HG03064 (cell line): ENCODE data around the gene CSNK2A2.

ENCODE experiments used
- ATAC-seq: cut with Tn5 transposase; IDR thresholded peaks from one replicate; pipeline ENCODE4 v1.9.1; 2021; ENCODE audit warnings: low read depth; ENCODE audit not compliant: unreplicated experiment

CSNK2A2 gene

DNA sequence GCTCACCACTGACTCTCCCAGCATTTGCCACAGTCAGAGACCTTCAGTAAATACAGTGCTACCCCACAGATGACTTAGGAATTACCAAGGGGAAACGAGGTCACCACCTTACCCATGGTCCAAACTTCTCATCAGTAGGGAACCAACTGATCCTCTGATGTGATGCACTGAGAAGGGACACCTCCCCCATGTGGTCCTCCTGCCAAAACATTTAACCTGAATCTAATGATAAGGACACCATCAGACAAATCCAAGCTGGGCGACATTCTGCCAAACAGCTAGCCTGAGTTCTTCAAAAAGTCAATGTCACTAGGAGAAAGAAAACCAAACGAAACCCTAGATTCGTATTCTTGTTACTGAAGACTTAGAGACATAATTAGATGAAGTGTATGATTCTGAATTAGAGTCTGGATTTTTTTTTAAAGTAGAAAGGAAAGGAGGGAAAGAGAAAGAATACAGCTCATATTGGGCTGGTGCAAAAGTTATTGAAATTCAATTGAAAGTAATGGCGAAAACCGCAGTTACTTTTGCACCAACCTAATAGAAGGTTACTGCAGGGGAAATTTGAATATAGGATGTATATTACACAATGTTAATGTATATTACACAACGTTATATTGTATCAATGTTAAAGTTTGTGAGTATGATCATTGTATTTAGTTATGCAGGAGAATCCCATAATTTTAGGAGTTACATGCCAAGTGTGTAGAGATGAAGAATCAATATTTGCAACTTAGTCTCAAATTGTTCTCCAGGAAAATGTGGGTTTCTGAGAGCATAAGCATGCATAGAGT is 2.3 kb upstream of the CSNK2A2 start:
- ATAC-seq = no peak

GRCh38 chr16:58198803-58199411 is 1.0 kb upstream of the CSNK2A2 start:
- no peak for ATAC-seq

DNA sequence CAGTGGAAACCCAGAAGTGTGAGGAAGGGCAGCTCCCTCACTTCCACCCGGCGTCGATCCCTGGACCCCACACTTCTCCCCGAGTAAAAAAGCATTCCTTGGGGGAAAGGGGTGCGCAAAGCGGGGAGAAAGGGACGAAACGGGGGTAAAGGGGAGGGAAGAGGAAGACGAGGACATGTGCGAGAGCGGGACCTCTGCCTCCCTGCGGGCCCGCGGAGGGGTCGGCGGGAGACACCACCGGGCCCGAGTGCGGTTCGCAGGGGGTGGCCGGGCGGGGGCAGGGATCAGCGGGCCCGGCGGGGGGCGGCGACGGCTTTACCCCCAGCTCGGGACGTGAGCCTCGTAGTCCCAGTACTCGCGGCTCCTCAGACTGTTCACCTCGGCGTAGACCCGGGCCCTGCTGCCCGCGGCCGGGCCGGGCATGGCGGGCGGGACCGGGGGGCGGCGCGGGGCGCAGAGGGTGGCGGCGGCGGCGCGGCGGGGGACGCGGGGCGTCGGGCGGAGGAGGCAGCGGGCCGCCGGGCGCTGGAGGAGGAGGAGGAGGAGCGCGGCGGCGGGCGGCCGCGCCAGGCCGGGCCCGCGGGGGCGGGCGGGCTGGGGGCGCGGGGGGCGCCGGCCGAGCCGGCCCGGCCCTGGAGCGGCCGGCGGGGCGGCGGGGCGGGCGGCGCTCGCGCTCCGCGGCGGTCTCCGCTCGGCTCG is 443 bp downstream of the CSNK2A2 start:
- peak; percentile 36 for ATAC-seq

DNA sequence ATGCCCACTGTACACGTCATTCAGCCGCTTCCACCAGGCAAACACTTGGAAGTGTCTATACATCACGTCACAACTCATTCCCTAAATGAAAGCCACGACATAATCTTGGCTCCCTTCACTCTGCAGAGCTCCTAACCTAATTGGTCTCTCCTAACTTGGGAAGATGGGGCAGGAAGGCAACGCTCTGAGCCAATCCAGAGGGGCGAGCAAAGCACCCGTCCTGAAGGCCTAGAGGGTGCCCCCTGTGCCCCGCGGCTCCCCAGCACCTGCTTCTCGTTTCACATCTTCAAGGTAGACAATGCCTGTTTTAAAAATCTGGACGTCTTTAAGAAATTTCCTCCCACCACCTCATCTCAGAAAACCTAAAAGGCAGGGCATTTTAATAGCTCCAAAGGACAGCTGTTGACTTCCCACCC is 1.0 kb downstream of the CSNK2A2 start:
- ATAC-seq = no peak

DNA sequence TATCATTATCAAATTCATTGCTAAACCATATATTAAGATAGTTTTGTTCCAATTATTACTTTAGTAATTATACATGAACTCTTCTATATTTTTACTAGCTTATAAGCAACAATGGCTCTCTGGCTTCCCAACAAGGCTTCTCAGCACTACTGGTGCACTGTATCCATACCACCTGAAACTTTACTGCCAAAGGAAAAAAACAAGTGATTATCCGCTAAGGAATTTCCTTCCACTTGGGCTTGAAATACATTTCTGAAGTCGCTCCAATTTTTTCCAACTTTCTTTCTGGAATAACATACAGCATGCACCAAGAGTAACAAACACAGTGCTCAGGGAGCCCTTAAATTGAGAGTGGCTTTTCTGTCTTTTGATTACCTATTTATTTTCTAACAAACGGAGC is 2.1 kb downstream of the CSNK2A2 start:
- no peak for ATAC-seq

GRCh38 chr16:58195344-58195743 is 2.6 kb downstream of the CSNK2A2 start:
- ATAC-seq = no peak

DNA sequence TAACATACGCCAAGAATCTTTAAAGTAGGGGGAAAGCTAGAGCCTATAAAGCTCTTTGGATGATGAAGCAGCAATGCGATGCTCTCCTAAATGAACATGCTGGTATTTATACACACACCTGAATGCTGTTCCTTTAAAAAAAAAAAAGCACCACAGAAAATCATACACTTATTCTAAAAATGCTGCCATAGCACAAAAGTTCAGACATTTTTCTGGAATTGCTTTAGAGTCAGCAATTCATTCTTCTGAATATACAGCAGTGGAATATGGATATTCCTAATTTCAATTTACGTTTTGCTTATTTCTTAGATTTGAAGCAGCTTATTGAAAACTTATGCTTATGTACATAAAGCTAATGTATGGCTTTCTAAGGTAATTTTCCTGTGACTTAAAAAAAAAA is 3.1 kb downstream of the CSNK2A2 start:
- ATAC-seq = no peak

DNA sequence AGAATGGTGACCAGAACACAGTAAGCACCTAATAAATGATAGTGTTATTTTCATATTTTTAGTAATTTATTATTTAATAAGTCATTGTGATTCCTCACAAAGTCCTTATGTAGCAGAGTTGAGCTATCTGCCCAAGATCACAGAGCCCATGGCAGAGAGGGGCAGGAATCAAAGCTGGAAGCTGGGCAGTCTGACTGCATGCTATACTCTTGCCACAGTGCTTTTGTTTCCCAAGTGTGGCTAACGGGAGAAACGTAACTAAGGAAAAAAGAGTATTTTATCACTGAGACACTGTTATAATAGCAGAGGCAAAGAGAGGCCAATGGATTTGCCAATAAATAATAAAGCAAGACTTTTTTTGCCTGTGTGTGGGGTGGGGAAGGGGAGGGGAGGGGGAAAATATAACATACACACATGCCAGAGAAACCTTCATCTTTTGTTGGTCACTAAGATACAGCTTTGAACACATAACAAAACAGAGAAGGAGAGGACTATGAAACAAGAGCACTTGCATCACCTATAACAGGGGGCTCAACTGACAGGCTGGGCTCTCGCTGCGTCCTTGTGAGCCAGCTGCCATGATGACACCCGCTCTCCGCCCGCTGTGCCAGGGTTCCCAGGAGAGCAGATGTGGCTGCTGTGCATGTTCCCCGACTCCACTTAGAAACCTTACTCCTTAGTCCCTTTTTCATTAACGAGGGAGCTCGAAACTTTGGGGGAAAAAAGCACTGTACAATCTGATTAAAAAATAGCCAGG is 10.1 kb downstream of the CSNK2A2 start:
- ATAC-seq = no peak

DNA sequence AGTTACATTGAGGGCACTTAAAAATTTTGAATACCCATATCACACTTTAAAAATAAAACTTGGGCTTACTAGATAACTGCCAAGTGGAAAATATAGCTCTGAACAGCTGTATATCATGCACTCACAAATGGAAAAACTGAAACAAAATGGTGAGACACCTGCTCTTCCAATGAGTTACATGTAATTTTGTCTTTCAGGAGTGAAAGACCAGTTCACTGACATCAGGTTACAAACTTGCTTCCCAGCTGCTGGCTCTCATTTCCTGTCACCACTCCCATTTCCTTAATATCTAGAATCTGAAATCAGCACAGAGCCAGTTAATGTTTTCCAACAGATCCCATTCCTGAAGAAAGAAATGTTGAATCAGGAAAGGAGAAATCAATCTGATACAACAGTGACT is 10.8 kb downstream of the CSNK2A2 start:
- ATAC-seq = no peak

GRCh38 chr16:58186176-58186944 is 11.5 kb downstream of the CSNK2A2 start:
- no peak for ATAC-seq

DNA sequence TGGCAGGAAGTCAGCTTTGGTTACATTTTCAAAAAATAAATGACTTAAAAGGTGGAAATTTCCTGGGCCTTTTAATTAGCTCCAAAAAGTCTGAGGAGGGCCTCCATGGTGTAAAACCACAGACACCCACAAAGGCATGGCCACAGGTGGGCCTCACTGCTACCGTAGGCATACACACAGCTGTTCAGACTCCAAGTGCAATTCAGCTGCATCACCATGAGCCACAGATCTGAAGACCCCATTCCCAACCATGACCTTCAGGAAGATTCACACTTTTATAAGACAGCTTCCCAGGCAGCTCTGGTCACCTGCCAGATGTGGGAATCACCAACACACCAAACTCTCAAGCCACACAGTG is 20.6 kb downstream of the CSNK2A2 start:
- no peak for ATAC-seq

DNA sequence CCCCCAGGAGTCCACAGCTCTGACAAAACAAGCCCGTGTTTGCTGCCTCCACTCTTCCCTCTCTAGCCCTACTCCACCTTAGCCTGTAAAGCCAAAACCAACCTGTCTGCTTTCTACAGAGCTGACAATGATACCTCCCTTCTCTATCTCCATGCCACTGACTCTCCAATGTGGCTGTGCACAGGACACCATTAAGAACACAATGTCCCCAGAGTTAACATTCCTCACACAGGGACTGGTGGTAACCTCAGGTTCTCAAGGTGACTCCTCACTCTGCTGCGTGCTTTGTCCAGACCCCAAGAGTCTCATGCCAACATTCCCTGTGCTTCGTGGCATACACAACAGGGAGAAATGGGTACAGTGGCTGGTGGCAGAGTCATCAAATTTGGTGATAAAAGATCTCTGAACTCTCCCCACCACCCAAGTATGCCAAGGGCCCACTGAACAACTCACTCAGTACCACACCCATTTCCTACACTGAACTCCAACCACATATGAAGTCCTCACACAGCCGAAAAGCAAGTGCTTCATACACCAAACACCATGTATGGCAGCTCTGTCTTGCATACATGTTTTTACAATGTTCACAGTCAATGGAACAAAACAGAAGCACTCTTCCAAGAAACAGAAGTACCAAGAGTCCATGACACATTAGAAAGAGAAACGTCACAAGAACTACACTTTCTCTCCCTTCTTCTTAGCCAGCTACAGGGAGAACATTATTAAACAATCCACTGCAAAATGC is 21.1 kb downstream of the CSNK2A2 start:
- no peak for ATAC-seq

- ATAC-seq = no peak
Observed at GRCh38 chr16:58170223-58170622, 27.7 kb downstream of the CSNK2A2 start.

DNA sequence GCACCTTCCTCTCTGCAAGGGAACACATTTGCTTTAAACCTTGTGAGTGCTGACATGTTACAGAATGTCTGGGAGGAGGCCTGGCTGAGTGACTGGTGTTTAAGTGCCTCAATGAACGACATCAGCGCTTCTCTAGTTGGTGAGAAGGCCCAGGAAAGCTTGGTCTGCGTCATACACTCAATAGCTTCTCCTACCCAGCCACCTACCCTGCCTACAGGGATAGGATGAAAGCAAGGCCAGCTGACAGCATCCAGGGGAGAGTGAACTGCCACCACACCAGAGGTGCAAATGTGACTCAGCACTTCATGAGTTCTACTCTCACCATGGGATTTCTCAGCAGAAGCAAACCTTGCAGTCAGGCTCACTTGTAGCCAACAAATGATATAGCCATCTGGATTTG is 37.1 kb downstream of the CSNK2A2 start:
- ATAC-seq = no peak

- ATAC-seq = no peak
Observed at GRCh38 chr16:58158725-58159124, 39.2 kb downstream of the CSNK2A2 start.

DNA sequence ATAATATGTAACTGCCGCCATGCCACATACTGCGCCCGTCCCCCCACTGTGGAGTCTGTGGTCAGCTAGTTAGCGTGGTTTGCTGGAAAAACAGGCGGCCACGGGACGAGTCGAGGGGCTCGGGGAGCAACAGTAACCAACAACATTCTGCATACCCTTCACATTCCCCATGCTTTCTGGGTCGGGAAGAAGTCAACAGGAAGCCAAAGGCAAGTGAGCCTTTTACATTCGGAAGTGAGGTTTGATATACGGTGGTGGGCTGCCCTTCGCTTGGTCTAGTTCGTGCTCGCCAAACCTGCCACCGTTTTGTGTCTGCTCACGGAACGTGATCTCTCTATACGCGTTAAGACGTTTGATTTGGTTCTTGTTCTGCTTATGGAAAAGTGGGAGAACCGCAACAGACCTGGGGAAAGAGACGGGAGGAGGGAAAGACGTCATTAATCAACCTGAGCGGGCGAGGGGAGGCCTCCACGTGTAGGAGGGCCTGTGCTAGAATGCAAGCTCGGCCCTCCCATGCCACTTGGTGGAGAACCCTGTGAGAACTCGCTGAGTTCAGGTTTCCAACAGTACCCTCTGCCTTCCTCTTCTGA is 39.9 kb downstream of the CSNK2A2 start:
- no peak for ATAC-seq

- no peak for ATAC-seq
Observed at GRCh38 chr16:58157239-58157638, 40.7 kb downstream of the CSNK2A2 start.

DNA sequence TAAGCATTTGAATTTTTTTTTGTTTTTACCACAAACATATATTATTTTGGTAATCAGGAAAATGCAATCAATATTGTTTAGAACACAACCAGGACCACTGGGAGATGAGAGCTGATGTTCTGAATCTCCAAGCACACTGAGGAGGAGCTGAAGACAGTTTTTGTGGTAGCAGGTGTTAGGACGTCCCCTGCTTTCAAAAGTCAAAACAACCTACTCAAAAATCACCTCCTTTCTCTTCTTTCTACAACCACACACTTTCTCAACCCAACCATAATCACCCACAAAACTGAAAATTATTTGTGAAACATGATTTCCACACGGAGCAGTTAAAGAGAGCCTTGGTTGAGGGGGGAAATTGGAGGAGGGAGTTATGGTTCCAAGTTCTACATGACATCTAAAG is 42.1 kb downstream of the CSNK2A2 start:
- ATAC-seq = no peak

DNA sequence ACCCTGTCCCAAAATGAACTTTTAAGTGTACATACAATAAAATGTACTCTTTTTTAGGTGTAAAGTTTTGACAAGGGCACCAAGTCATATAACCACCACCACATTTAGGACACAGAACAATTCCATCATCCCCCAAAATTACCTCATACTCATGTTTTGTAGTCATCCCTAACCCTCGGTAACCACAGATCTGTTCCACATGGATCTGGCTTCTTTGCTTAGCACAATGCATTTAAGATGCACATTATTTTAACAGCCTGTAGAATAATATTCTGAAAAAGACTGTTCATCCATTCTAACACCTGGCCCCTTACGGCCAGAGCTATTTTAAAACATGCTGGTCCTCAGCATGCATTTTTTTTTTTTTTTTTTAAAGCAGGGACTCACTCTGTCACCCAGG is 43.6 kb downstream of the CSNK2A2 start:
- ATAC-seq = no peak
